ENCODE results near the gene SPOCK2. TPM values are rescaled to one million over a fixed set of nuclear protein-coding genes. Genes with fewer than 3 reads are reported as not detected.

The SPOCK2 gene
- total RNA-seq, 1 donor = under 0.01 TPM

DNA sequence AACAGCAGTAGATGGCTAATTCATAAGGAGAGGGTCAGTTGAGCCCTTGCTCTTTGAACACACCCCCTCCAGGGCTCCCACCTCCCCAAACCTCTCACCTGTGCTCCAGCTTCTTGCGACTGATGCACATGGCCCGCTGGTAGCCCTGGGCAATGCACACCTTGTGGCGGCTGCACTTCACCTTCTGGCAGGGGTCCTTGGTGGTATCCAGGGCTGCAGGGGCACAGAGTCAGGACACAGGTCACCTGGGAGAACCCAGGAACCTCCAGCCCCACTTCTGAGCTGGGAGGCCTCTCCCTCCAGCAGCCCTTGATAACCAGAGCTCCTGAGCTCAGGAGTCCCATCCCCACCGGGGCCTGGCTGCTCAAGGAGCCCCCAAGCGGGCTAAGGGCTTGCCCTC is 16.3 kb downstream of the SPOCK2 start:
- DNase-seq (ENCODE audit: low read depth) = no peak
- no peak for TF ChIP-seq CTCF (IDR thresholded peaks at IDR 0.05; ENCODE audit: insufficient read depth, low read depth, low read length)
- no peak overlapping the region for H3K4me3 ChIP-seq (ENCODE audit: low read depth, low read length)

DNA sequence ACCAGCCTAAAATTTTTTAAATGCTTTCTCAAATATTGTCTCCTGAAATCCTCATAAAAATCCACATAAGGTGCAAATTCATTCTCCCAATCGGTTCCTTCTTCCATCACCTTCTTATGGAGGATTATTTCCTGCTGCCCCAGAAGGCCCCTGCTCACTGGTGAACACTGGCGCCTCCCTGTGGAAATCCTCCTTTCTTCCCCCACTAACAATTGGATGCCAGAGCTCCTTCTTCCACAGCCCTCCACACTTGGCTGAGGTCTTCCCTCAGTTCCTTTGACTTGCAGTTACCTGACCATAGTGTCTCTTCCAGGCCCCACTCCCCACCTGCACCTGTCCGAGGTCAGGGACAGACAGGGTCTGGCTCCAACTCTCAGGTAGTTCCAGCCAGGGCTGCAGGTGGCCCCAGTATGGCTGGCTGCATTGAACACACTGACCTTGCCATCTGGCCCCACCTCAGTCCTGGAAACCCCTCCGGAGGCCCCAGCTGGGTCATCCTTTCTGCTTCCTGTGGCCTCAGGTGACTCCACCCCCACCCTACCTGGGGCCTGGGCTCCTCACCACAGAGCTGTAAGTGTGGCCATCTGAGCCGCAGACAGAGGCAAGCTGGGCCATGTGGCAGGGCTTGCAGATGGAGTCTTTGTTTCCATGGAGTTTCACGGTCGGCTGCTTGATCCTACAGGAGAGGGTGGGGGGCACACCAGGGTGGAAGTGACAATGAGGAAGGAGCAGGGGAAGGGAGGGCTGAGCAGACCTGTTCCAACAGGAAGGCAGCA is 18.4 kb downstream of the SPOCK2 start:
- DNase-seq (ENCODE audit: low read depth) = no peak
- no peak overlapping the region for H3K4me3 ChIP-seq (ENCODE audit: low read depth, low read length)
- TF ChIP-seq CTCF (IDR thresholded peaks at IDR 0.05; ENCODE audit: insufficient read depth, low read depth, low read length) = peak; percentile 3

- no peak overlapping the region for H3K4me3 ChIP-seq (ENCODE audit: low read depth, low read length)
- DNase-seq (ENCODE audit: low read depth) = peak; percentile 14
- no peak for TF ChIP-seq CTCF (IDR thresholded peaks at IDR 0.05; ENCODE audit: insufficient read depth, low read depth, low read length)
Measured at GRCh38 chr10:72068901-72069446, 19.4 kb downstream of the SPOCK2 start.

DNA sequence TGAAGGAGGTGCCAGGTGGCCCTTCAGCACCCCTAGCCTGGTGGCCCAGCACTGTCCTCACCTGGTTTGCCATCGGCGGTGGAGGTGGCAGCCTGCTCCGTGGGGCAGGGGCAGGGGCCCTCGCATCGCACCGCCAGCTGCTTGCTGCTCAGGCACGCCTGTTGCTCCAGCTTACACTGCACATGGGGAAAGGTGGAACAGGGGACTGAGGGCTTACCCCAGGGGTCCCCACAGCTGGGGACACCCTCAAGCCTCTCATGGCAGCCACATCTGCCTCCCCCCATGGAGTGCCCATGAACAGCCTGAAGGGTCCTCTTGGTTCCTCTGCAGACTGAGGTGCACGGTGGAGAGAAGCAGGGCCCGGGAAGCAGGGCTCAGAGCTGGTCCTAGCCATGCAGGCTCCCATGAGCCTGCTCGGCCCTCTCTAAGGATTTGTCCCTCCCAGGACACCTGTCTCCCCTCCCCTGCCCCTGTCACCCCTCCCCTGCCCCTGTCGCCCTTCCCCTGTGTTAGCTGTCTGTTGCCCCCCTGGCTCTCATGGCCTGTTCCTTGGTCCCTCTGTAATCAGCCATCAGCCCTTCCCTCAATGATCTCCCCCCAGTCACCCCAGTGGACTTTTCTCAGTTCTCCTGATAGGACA is 20.1 kb downstream of the SPOCK2 start:
- no peak for DNase-seq (ENCODE audit: low read depth)
- TF ChIP-seq CTCF (IDR thresholded peaks at IDR 0.05; ENCODE audit: insufficient read depth, low read depth, low read length) = no peak
- no peak overlapping the region for H3K4me3 ChIP-seq (ENCODE audit: low read depth, low read length)

GRCh38 chr10:72067463-72068125 is 20.8 kb downstream of the SPOCK2 start:
- TF ChIP-seq CTCF (IDR thresholded peaks at IDR 0.05; ENCODE audit: insufficient read depth, low read depth, low read length) = no peak
- H3K4me3 ChIP-seq (ENCODE audit: low read depth, low read length) = no peak overlapping the region
- DNase-seq (ENCODE audit: low read depth) = no peak

DNA sequence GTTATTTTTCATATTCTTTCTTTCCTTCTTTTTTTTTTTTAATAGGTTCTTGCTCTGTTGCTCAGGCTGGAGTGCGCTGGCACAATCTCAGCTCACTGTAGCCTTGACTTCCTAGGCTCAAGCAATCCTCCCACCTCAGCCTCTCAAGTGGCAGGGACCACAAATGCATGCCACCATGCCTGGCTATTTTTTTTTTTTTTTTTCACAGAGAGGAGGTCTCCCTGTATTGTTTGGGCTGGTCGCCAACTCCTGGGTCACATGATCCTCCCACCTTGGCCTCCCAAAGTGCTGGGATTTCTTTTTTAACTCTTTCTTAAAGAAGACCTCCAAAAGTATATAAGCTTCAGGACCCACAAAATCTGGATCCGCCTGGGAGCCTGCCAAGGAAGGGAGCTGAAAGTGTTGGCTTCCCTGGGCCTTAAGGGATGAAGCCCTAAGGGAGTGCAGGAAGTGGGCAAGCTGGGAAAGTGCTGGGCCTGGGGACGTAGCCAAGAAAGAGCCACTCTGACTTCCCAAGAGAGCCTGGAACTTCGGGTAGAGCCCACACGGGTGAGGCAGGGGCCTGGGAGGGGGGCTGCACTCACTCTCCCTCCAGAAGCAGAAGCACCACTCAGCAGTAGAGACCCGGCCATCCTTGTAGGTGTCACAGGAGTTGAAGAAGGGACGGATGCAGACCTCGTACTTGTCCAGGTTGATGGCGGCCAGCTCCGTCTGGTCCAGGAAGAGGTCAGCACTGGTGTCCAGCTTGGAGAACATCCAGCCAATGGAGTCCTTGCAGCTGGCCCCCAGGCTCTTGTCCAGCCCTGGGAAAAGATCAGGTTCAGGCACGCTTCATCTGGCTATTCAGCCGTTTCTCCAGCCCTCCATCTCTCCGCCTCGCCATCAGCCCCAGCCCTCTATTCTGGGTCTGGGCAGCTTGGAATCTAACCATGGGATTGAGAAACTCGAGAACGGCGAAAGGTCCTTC is 21.8 kb downstream of the SPOCK2 start:
- no peak overlapping the region for H3K4me3 ChIP-seq (ENCODE audit: low read depth, low read length)

More for the DNA sequence above, 21.8 kb downstream of the SPOCK2 start:
- no peak for DNase-seq (ENCODE audit: low read depth)
- TF ChIP-seq CTCF (IDR thresholded peaks at IDR 0.05; ENCODE audit: insufficient read depth, low read depth, low read length) = no peak
